KG1 (cell line): ENCODE data around the gene RPAP2.
"Not testable (repeated sequence)": the region's sequence is repeated elsewhere in the genome, so short reads cannot be mapped to it uniquely, and the experiment has no call there.

Source experiments
- DNase-seq: peaks from one replicate; lab custom pipeline; 2025; lab: John Stamatoyannopoulos, UW

Gene RPAP2

GRCh38 chr1:92376345-92376744 lies 77.5 kb downstream of the RPAP2 start:
- DNase-seq: no peak

- not testable (repeated sequence) for DNase-seq
Measured at GRCh38 chr1:92377991-92378390, 79.1 kb downstream of the RPAP2 start.

GRCh38 chr1:92380867-92381266 lies 82.0 kb downstream of the RPAP2 start:
- no peak for DNase-seq

- DNase-seq: not testable (repeated sequence)
Measured at GRCh38 chr1:92393966-92394365, 95.1 kb downstream of the RPAP2 start.

- DNase-seq: no peak
Measured at GRCh38 chr1:92398519-92398918, 99.7 kb downstream of the RPAP2 start.

- no peak for DNase-seq
Measured at GRCh38 chr1:92399076-92399475, 100.2 kb downstream of the RPAP2 start.

GRCh38 chr1:92404661-92405060 lies 105.8 kb downstream of the RPAP2 start:
- DNase-seq: no peak

- no peak for DNase-seq
Measured at GRCh38 chr1:92408825-92409224, 110.0 kb downstream of the RPAP2 start.

- DNase-seq: no peak
Measured at GRCh38 chr1:92409946-92410549, 111.2 kb downstream of the RPAP2 start.

- no peak for DNase-seq
Measured at GRCh38 chr1:92410706-92411105, 111.8 kb downstream of the RPAP2 start.

GRCh38 chr1:92411511-92411910 lies 112.7 kb downstream of the RPAP2 start:
- no peak for DNase-seq

GRCh38 chr1:92419642-92420041 lies 120.8 kb downstream of the RPAP2 start:
- DNase-seq: no peak

GRCh38 chr1:92424381-92424780 lies 125.5 kb downstream of the RPAP2 start:
- no peak for DNase-seq

- no peak for DNase-seq
Measured at GRCh38 chr1:92425617-92426016, 126.8 kb downstream of the RPAP2 start.

GRCh38 chr1:92430030-92430429 lies 131.2 kb downstream of the RPAP2 start:
- no peak for DNase-seq

- DNase-seq: not testable (repeated sequence)
Measured at GRCh38 chr1:92434572-92434971, 135.7 kb downstream of the RPAP2 start.

- DNase-seq: no peak
Measured at GRCh38 chr1:92439291-92439690, 140.4 kb downstream of the RPAP2 start.

GRCh38 chr1:92441316-92441696 lies 142.4 kb downstream of the RPAP2 start:
- DNase-seq: no peak

GRCh38 chr1:92441697-92442342 lies 143.0 kb downstream of the RPAP2 start:
- DNase-seq: no peak

- DNase-seq: no peak
Measured at GRCh38 chr1:92442351-92442750, 143.5 kb downstream of the RPAP2 start.

GRCh38 chr1:92443893-92444292 lies 145.0 kb downstream of the RPAP2 start:
- DNase-seq: no peak

GRCh38 chr1:92444351-92444750 lies 145.5 kb downstream of the RPAP2 start:
- no peak for DNase-seq

GRCh38 chr1:92445865-92446264 lies 147.0 kb downstream of the RPAP2 start:
- DNase-seq: no peak

- DNase-seq: no peak
Measured at GRCh38 chr1:92446546-92446945, 147.7 kb downstream of the RPAP2 start.
